Measurements from ENCODE around the gene PALD1. TPM values are rescaled to one million over a fixed set of nuclear protein-coding genes. Genes with fewer than 3 reads are reported as not detected.

Gene PALD1
- total RNA-seq, 1 experiment from 2014 or later, result 33.1 TPM

GRCh38 chr10:70523057-70523456 is 44.5 kb downstream of the PALD1 start:
- ChIA-PET POLR2A (no interaction called here), RAD21 (ENCODE audit: low non-redundant PET in 1 of 2, low total read pairs in 2 of 2, uncharacterized antibody in 2 of 2, unreplicated experiment in 2 of 2) (no interaction called here), CTCF (interaction anchor here (1.7 kb wide), 1 partner anchor 61 kb away, joined by 6 read pairs; no protein-coding TSS in a partner anchor)
- intact Hi-C loops (cut with micrococcal nuclease), result no loop called here
- no peaks in the 10 kb centered on the region; the same call in 1 of the 2 replicates for H4K20me1 ChIP-seq (ENCODE audit: insufficient read depth)
- H3K27me3 ChIP-seq (ENCODE audit: insufficient read depth, low read length), result no peaks in the 10 kb centered on the region
- H3K27ac ChIP-seq (ENCODE audit: low read depth, low read length), result no peak overlapping the region
- H3K9me2 ChIP-seq (ENCODE audit: insufficient read depth), result no peaks in the 10 kb centered on the region
- H2AFZ ChIP-seq (ENCODE audit: low read depth, low read length, poor library complexity, severe bottlenecking), result no peak overlapping the region
- peaks cover 0 to 11% of the 10 kb centered on the region in 2 experiments; a peak in 2 of 4 replicates for H3K4me1 ChIP-seq (ENCODE audit: control insufficient read depth in 1 of 2, insufficient read depth in 2 of 2, low read length in 2 of 2)
- DNase-seq (ENCODE audit: low read depth, low spot score) (no peak), ATAC-seq (no peak)
- no TSS peak for BruUV-seq (replicated peaks)
- no peak overlapping the region for H3K4me3 ChIP-seq (replicated peaks in 1 of 2; ENCODE audit: low read depth in 1 of 2, low read length in 2 of 2)
- peaks cover 50% of the 10 kb centered on the region for H3K79me2 ChIP-seq (ENCODE audit: insufficient read depth, low read length)
- no peak overlapping the region for H3K9ac ChIP-seq (ENCODE audit: low read length)
- no peaks in the 10 kb centered on the region for H3K9me3 ChIP-seq (ENCODE audit: control insufficient read depth in 1 of 2, insufficient read depth in 1 of 2, low read depth in 1 of 2, low read length in 2 of 2)
- peaks cover 0 to 4% of the 10 kb centered on the region in 2 experiments; a peak in 2 of 4 replicates for H3K36me3 ChIP-seq (ENCODE audit: control insufficient read depth in 1 of 2, insufficient read depth in 2 of 2, low read length in 2 of 2)
- TF ChIP-seq SP1 (IDR thresholded peaks at IDR 0.05; ENCODE audit: low read depth) (no peak), TCF7L2 (IDR thresholded peaks at IDR 0.05; ENCODE audit: borderline replicate concordance, extremely low read depth, insufficient read depth, insufficient read length) (no peak), EZH2phosphoT487 (IDR thresholded peaks at IDR 0.05; ENCODE audit: borderline replicate concordance) (no peak), ZFX (IDR thresholded peaks at IDR 0.05) (no peak), FOSL1 (IDR thresholded peaks at IDR 0.05; ENCODE audit: low read depth) (no peak), CTCF (IDR thresholded peaks at IDR 0.05 in 2 of 3, conservative IDR thresholded peaks at IDR 0.05 in 1 of 3; ENCODE audit: borderline replicate concordance in 1 of 3, insufficient read depth in 1 of 3, low read depth in 2 of 3, low read length in 2 of 3) (no peak), SRF (IDR thresholded peaks at IDR 0.05; ENCODE audit: low read depth) (no peak), CEBPB (IDR thresholded peaks at IDR 0.05; ENCODE audit: low read depth) (no peak), JUND (IDR thresholded peaks at IDR 0.05) (no peak)
- H3K4me2 ChIP-seq (ENCODE audit: low read length), result no peak overlapping the region

DNA sequence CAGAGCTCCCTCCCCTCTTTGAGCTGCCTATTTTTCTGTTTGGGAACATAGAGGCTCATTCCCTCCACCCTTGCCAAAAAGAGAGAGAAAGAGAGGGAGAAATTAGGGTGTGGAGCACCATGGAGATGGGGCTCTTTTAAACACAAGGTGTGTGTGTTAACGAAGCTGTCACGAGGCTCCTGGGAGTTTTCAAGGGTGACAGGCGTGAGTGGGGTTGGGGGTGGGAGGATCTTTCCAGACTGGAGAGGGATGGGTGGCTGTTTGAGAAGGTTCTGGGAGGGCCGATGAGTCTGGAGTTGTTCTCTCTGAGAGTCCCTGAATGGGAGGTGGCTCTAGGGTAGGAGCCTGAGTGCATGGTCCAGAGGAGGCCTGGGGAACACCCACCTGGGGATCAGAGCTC is 45.0 kb downstream of the PALD1 start:
- Histone ChIP-seq H3K4me1 (ENCODE audit: control insufficient read depth in 1 of 2, insufficient read depth in 2 of 2, low read length in 2 of 2) (peaks cover 0 to 6% of the 10 kb centered on the region in 2 experiments; a peak in 2 of 4 replicates), H4K20me1 (ENCODE audit: insufficient read depth) (no peaks in the 10 kb centered on the region; the same call in 1 of the 2 replicates), H3K4me3 (replicated peaks in 1 of 2; ENCODE audit: low read depth in 1 of 2, low read length in 2 of 2) (no peak overlapping the region), H3K79me2 (ENCODE audit: insufficient read depth, low read length) (peaks cover 45% of the 10 kb centered on the region), H3K27me3 (ENCODE audit: insufficient read depth, low read length) (no peaks in the 10 kb centered on the region), H3K9me2 (ENCODE audit: insufficient read depth) (no peaks in the 10 kb centered on the region), H3K9ac (ENCODE audit: low read length) (no peak overlapping the region), H3K4me2 (ENCODE audit: low read length) (no peak overlapping the region), H2AFZ (ENCODE audit: low read depth, low read length, poor library complexity, severe bottlenecking) (no peak overlapping the region), H3K36me3 (ENCODE audit: control insufficient read depth in 1 of 2, insufficient read depth in 2 of 2, low read length in 2 of 2) (peaks cover 0 to 7% of the 10 kb centered on the region in 2 experiments; a peak in 2 of 4 replicates), H3K9me3 (ENCODE audit: control insufficient read depth in 1 of 2, insufficient read depth in 1 of 2, low read depth in 1 of 2, low read length in 2 of 2) (no peaks in the 10 kb centered on the region), H3K27ac (ENCODE audit: low read depth, low read length) (no peak overlapping the region)
- ATAC-seq, result no peak
- POLR2A ChIA-PET, result no interaction called here
- intact Hi-C loops (cut with micrococcal nuclease), result no loop called here
- RAD21 ChIA-PET (ENCODE audit: low non-redundant PET in 1 of 2, low total read pairs in 2 of 2, uncharacterized antibody in 2 of 2, unreplicated experiment in 2 of 2), result no interaction called here
- CTCF ChIA-PET, result interaction anchor here (1.7 kb wide), 1 partner anchor 62 kb away, joined by 6 read pairs; no protein-coding TSS in a partner anchor
- no TSS peak for BruUV-seq (replicated peaks)
- DNase-seq (ENCODE audit: low read depth, low spot score), result no peak
- TF ChIP-seq ZNF274 (IDR thresholded peaks at IDR 0.05; ENCODE audit: low read depth, low read length), result no peak
- TF ChIP-seq, protein P1, sequence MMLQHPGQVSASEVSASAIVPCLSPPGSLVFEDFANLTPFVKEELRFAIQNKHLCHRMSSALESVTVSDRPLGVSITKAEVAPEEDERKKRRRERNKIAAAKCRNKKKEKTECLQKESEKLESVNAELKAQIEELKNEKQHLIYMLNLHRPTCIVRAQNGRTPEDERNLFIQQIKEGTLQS (IDR thresholded peaks at IDR 0.05), result no peak
- TF ChIP-seq, protein P2, sequence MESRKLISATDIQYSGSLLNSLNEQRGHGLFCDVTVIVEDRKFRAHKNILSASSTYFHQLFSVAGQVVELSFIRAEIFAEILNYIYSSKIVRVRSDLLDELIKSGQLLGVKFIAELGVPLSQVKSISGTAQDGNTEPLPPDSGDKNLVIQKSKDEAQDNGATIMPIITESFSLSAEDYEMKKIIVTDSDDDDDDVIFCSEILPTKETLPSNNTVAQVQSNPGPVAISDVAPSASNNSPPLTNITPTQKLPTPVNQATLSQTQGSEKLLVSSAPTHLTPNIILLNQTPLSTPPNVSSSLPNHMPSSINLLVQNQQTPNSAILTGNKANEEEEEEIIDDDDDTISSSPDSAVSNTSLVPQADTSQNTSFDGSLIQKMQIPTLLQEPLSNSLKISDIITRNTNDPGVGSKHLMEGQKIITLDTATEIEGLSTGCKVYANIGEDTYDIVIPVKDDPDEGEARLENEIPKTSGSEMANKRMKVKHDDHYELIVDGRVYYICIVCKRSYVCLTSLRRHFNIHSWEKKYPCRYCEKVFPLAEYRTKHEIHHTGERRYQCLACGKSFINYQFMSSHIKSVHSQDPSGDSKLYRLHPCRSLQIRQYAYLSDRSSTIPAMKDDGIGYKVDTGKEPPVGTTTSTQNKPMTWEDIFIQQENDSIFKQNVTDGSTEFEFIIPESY (IDR thresholded peaks at IDR 0.05; ENCODE audit: extremely low read depth, insufficient replicate concordance, low read length), result no peak
- no peak for TF ChIP-seq JUND (IDR thresholded peaks at IDR 0.05)
- no peak for TF ChIP-seq CTCF (IDR thresholded peaks at IDR 0.05 in 2 of 3, conservative IDR thresholded peaks at IDR 0.05 in 1 of 3; ENCODE audit: borderline replicate concordance in 1 of 3, insufficient read depth in 1 of 3, low read depth in 2 of 3, low read length in 2 of 3)
- TF ChIP-seq EGR1 (IDR thresholded peaks at IDR 0.05; ENCODE audit: low read depth), result no peak
- no peak for TF ChIP-seq CBX3 (IDR thresholded peaks at IDR 0.05; ENCODE audit: low read depth)
- TF ChIP-seq CEBPB (IDR thresholded peaks at IDR 0.05; ENCODE audit: low read depth), result no peak

Data from HCT116 (cell line).